HepG2 (cell line): ENCODE results near the gene GLIS1. TPM values are rescaled to one million over a fixed set of nuclear protein-coding genes. Genes with fewer than 3 reads are reported as not detected.

ENCODE experiments used
- ATAC-seq: fragments of 200-7000 bp; cut with Tn5 transposase; 3 replicates; pipeline ENCODE4 v1.9.1; 2020; ENCODE audit warnings: mild to moderate bottlenecking, moderate library complexity
- BruUV-seq: library from RNA; stranded (reverse); fragments of 400-500 nt; replicated peaks from 2 replicates; lab custom pipeline; 2021; lab: Mats Ljungman, UMichigan
- CTCF ChIA-PET: fragments of 300-600 bp; formaldehyde crosslinking; extraction: SDS; loops from one replicate; lab custom pipeline; 2021; ENCODE audit warnings: low total read pairs, inconsistent platforms, low intra/inter-chr PET ratio; lab: Yijun Ruan, JAX
- POLR2A ChIA-PET: fragments of 350-600 bp; sonication (Branson Sonifier 250); formaldehyde crosslinking; loops from one replicate; lab custom pipeline; 2020; ENCODE audit warnings: antibody characterized with exemption, inconsistent platforms; lab: Yijun Ruan, JAX
- DNase-seq: peaks from one replicate; pipeline ENCODE4 v3.0.0-alpha.2; 2015; ENCODE audit warnings: low spot score
- FAIRE-seq: peaks from 3 replicates; lab custom pipeline; 2011; peaks lifted over from hg19 to GRCh38; lab: Jason Lieb, UNC
- H2AFZ ChIP-seq: one replicate; pipeline ENCODE4 v1.6.1; 2011; ENCODE audit warnings: low read length, inconsistent platforms
- H3K27ac ChIP-seq: fragments of 300-600 bp; 3 replicates; pipeline ENCODE4 v1.8.0; 2011; ENCODE audit warnings: mixed run types, mild to moderate bottlenecking, mixed read lengths, low read length, inconsistent platforms; ENCODE audit not compliant: insufficient read depth; ENCODE audit errors: extremely low read length
- H3K27me3 ChIP-seq, 2 experiments: fragments of 200-600 bp in 1 of 2; 2 replicates in 1 of 2; 3 replicates in 1 of 2; pipeline versions ENCODE4 v1.6.0 to v1.8.0; 2011; ENCODE audit warnings: low read length in 2 of 2, mild to moderate bottlenecking in 2 of 2, moderate library complexity in 2 of 2, inconsistent platforms in 1 of 2; ENCODE audit not compliant: insufficient read depth in 2 of 2, control insufficient read depth in 1 of 2
- H3K36me3 ChIP-seq, 2 experiments: fragments of 200-600 bp in 1 of 2; replicated peaks in 1 of 2; 2 replicates in 1 of 2; 3 replicates in 1 of 2; pipeline versions ENCODE4 v1.5.1 to v1.8.0; 2011; ENCODE audit warnings: low read length in 2 of 2, inconsistent platforms in 1 of 2; ENCODE audit not compliant: insufficient read depth in 2 of 2, control insufficient read depth in 1 of 2
- H3K4me1 ChIP-seq: 2 replicates; pipeline ENCODE4 v1.5.1; 2012; ENCODE audit warnings: low read length, inconsistent platforms; ENCODE audit not compliant: insufficient read depth
- H3K4me2 ChIP-seq: 2 replicates; pipeline ENCODE4 v1.6.0; 2011; ENCODE audit warnings: low read depth, low read length, inconsistent platforms
- H3K4me3 ChIP-seq, 3 experiments: fragments of 200-600 bp in 1 of 3; sonication (generic), shearing (Covaris generic) in 1 of 3; replicated peaks in 1 of 3; 2 replicates each; pipeline ENCODE4 v1.5.1; 2011 to 2016; ENCODE audit warnings: low read length in 3 of 3, inconsistent platforms in 2 of 3, low read depth in 2 of 3, mild to moderate bottlenecking in 2 of 3, control low read depth in 1 of 3, mixed read lengths in 1 of 3; ENCODE audit not compliant: insufficient read depth in 1 of 3
- H3K79me2 ChIP-seq: one replicate; pipeline ENCODE4 v1.6.1; 2011; ENCODE audit warnings: low read length, inconsistent platforms; ENCODE audit not compliant: insufficient read depth
- H3K9ac ChIP-seq: 2 replicates; pipeline ENCODE4 v1.6.0; 2011; ENCODE audit warnings: mild to moderate bottlenecking, low read depth, low read length, inconsistent platforms; ENCODE audit not compliant: insufficient read depth
- H3K9me3 ChIP-seq: 2 replicates; pipeline ENCODE4 v1.5.1; 2012; ENCODE audit warnings: mild to moderate bottlenecking, low read length
- H4K20me1 ChIP-seq: 2 replicates; pipeline ENCODE4 v1.6.0; 2011; ENCODE audit warnings: inconsistent platforms, mild to moderate bottlenecking, low read length, moderate library complexity; ENCODE audit not compliant: insufficient read depth
- ATF7-NPFF ChIP-seq: sonication (generic); formaldehyde crosslinking; IDR thresholded peaks from 2 replicates; pipeline ENCODE4 v1.8.1; 2023; ENCODE audit warnings: mild to moderate bottlenecking, low read depth, missing genetic modification reagents, moderate library complexity
- BCL6 ChIP-seq: IDR thresholded peaks from 2 replicates; pipeline ENCODE4 v1.6.1; 2016; ENCODE audit warnings: missing genetic modification reagents, missing compliant biosample characterization
- FOXP1 ChIP-seq, 2 experiments: fragments of 450-650 bp in 1 of 2; IDR thresholded peaks; 2 replicates each; pipeline ENCODE4 v1.6.1; 2017 to 2018; ENCODE audit warnings: antibody characterized with exemption in 1 of 2
- MBD4 ChIP-seq: IDR thresholded peaks from 2 replicates; pipeline ENCODE4 v1.6.1; 2012; ENCODE audit warnings: low read length, inconsistent platforms, borderline replicate concordance
- SIX1 ChIP-seq: sonication (generic); formaldehyde crosslinking; IDR thresholded peaks from 2 replicates; pipeline ENCODE4 v1.4.0; 2020; ENCODE audit warnings: missing genetic modification reagents, borderline replicate concordance
- SMAD9 ChIP-seq: sonication (generic); formaldehyde crosslinking; IDR thresholded peaks from 2 replicates; pipeline ENCODE4 v1.5.1; 2020; ENCODE audit warnings: mild to moderate bottlenecking, missing genetic modification reagents
- SP5 ChIP-seq: IDR thresholded peaks from 2 replicates; pipeline ENCODE4 v1.6.1; 2016; ENCODE audit warnings: low read depth, borderline replicate concordance
- TAF1 ChIP-seq: sonication (generic); formaldehyde crosslinking; IDR thresholded peaks from 2 replicates; pipeline ENCODE4 v1.4.0; 2020; ENCODE audit warnings: missing genetic modification reagents
- ZNF441 ChIP-seq: sonication (generic); formaldehyde crosslinking; IDR thresholded peaks from 2 replicates; pipeline ENCODE4 v1.7.0; 2021; ENCODE audit warnings: missing genetic modification reagents, borderline replicate concordance
- ZNF460 ChIP-seq: sonication (generic); formaldehyde crosslinking; IDR thresholded peaks from 2 replicates; pipeline ENCODE4 v1.5.1; 2020; ENCODE audit warnings: missing genetic modification reagents, mild to moderate bottlenecking, borderline replicate concordance
- ZNF567 ChIP-seq: sonication (generic); formaldehyde crosslinking; IDR thresholded peaks from 2 replicates; pipeline ENCODE4 v1.8.1; 2023; ENCODE audit warnings: mild to moderate bottlenecking, missing genetic modification reagents, borderline replicate concordance
- ZNF605 ChIP-seq: sonication (generic); formaldehyde crosslinking; IDR thresholded peaks from 2 replicates; pipeline ENCODE4 v1.8.0; 2022; ENCODE audit warnings: mild to moderate bottlenecking, missing genetic modification reagents
- ZNF619 ChIP-seq: sonication (generic); formaldehyde crosslinking; IDR thresholded peaks from 2 replicates; pipeline ENCODE4 v1.4.0; 2020; ENCODE audit warnings: mild to moderate bottlenecking, missing genetic modification reagents
- ZNF724P ChIP-seq: sonication (generic); formaldehyde crosslinking; IDR thresholded peaks from 2 replicates; pipeline ENCODE4 v1.8.0; 2022; ENCODE audit warnings: missing genetic modification reagents, borderline replicate concordance
- ZSCAN30 ChIP-seq: sonication (generic); formaldehyde crosslinking; IDR thresholded peaks from 2 replicates; pipeline ENCODE4 v1.5.0; 2020; ENCODE audit warnings: mild to moderate bottlenecking, missing genetic modification reagents
- WGBS: methylation state at CpG from one replicate; pipeline ENCODE4 v1.1.6; 2017; ENCODE audit warnings: low lambda C conversion rate; 5-methylcytosine and 5-hydroxymethylcytosine counted together
- in situ Hi-C: cut with HindIII; loops from 2 replicates; pipeline ENCODE4 v1.10.0; 2017; ENCODE audit warnings: low pct_unique_long_range_greater_than_20kb; ENCODE audit not compliant: extremely low pct_ligation_motif_present
- intact Hi-C: fragments of 100-400 bp; cut with micrococcal nuclease; formaldehyde crosslinking; loops from one replicate; pipeline ENCODE4 v1.10.0; 2022; ENCODE audit not compliant: unreplicated experiment
- polyA plus RNA-seq, 8 experiments: library from polyadenylated mRNA; depleted of rRNA in 3 of 8; stranded (reverse) in 7 of 8; unstranded in 1 of 8; fragments of >200 nt; fragmentation: Illumina TruSeq in 4 of 8; extraction: Trizol in 4 of 8; gene quantifications; 2 replicates each; pipeline versions ENCODE4 v1.2.1 to v1.2.3, GENCODE V29; 2011 to 2016; ENCODE audit warnings: low read depth in 4 of 8, missing spikeins in 1 of 8, mixed read lengths in 1 of 8; ENCODE audit not compliant: insufficient read depth in 1 of 8
- total RNA-seq, 5 experiments: library from RNA; depleted of rRNA; stranded (reverse); fragments of >200 nt; fragmentation: Illumina TruSeq; extraction: Trizol; gene quantifications; 2 replicates each; pipeline ENCODE4 v1.2.3, GENCODE V29; 2016; ENCODE audit warnings: low read depth in 1 of 5
- TF ChIP-seq, protein P1 (sequence below): sonication (generic); formaldehyde crosslinking; IDR thresholded peaks from 2 replicates; pipeline ENCODE4 v1.8.0; 2022; ENCODE audit warnings: missing genetic modification reagents, low read depth, mild to moderate bottlenecking, borderline replicate concordance
- TF ChIP-seq, protein P2 (sequence below): sonication (generic); formaldehyde crosslinking; IDR thresholded peaks from 2 replicates; pipeline ENCODE4 v1.5.0; 2020; ENCODE audit warnings: missing genetic modification reagents, mild to moderate bottlenecking, borderline replicate concordance
- TF ChIP-seq, protein P3 (sequence below): sonication (generic); formaldehyde crosslinking; IDR thresholded peaks from 2 replicates; pipeline ENCODE4 v1.4.0; 2020; ENCODE audit warnings: missing genetic modification reagents
- TF ChIP-seq, protein P4 (sequence below): sonication (generic); formaldehyde crosslinking; IDR thresholded peaks from 2 replicates; pipeline ENCODE4 v1.4.0; 2020; ENCODE audit warnings: mild to moderate bottlenecking, missing genetic modification reagents

The GLIS1 gene
- total and polyA plus RNA-seq, 2 of the 13 experiments (the other 11 are each of a cell fraction or from before 2014, with no cell fraction given) = 0.03 TPM; not detected in 1

DNA sequence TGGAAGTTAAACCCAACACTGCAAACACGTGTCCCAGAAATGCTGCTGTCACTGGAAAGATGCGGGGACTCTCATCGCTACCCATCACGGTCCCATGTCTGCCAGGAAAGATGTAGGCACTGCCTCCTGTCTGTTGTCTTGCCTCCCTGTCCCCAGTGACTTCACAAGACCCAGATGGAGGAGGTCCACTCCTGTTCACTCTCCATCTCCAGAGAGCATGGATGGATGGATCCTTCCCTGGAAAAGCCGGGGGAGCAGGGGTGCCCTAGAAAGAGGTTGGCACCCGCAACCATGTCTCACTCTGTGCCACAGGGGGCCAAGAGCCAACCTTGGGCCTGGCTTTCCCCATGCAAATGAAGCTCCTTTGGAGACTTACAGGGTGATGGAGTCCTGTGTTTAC is 135.5 kb downstream of the GLIS1 start:
- no peaks in the 10 kb centered on the region for H3K36me3 ChIP-seq
- CTCF ChIA-PET = no interaction called here
- H3K4me1 ChIP-seq = no peaks in the 10 kb centered on the region
- DNase-seq (no peak), FAIRE-seq (no peak), ATAC-seq (no peak)
- peaks cover 5 to 33% of the 10 kb centered on the region in 2 experiments; a peak in 3 of 5 replicates for H3K27me3 ChIP-seq
- H4K20me1 ChIP-seq = no peaks in the 10 kb centered on the region
- H3K27ac ChIP-seq = no peak overlapping the region
- no peak overlapping the region for H3K4me3 ChIP-seq
- H3K4me2 ChIP-seq = no peak overlapping the region
- no peaks in the 10 kb centered on the region for H3K79me2 ChIP-seq
- 9% methylated on average over 6 of the region's 6 CpGs for WGBS
- H3K9me3 ChIP-seq = no peaks in the 10 kb centered on the region
- in situ Hi-C loops = no loop called here
- BruUV-seq = no TSS peak
- no peak overlapping the region for H2AFZ ChIP-seq
- TF ChIP-seq, protein P1, sequence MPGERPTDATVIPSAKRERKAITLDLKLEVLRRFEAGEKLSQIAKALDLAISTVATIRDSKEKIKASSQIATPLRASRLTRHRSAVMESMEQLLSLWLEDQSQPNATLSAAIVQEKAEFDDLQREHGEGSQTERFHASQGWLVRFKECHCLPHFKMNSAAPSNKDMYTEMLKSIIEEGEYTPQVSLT (CRISPR knock-in tag) = no peak
- TF ChIP-seq ZNF460 (CRISPR knock-in tag) (no peak), ATF7-NPFF (CRISPR knock-in tag) (no peak), ZNF605 (CRISPR knock-in tag) (no peak), ZNF567 (CRISPR knock-in tag) (no peak), ZNF441 (CRISPR knock-in tag) (no peak), ZNF724P (CRISPR knock-in tag) (no peak), MBD4 (no peak), FOXP1 (IDR thresholded peaks at IDR 0.05) (no peak), FOXP1 (CRISPR knock-in tag; IDR thresholded peaks at IDR 0.05) (no peak), SP5 (CRISPR knock-in tag) (no peak), SMAD9 (no peak), SIX1 (CRISPR knock-in tag) (no peak), TAF1 (CRISPR knock-in tag) (no peak), ZSCAN30 (CRISPR knock-in tag) (no peak), BCL6 (CRISPR knock-in tag) (no peak), ZNF619 (CRISPR knock-in tag) (no peak)
- TF ChIP-seq, protein P2, sequence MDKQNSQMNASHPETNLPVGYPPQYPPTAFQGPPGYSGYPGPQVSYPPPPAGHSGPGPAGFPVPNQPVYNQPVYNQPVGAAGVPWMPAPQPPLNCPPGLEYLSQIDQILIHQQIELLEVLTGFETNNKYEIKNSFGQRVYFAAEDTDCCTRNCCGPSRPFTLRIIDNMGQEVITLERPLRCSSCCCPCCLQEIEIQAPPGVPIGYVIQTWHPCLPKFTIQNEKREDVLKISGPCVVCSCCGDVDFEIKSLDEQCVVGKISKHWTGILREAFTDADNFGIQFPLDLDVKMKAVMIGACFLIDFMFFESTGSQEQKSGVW (CRISPR knock-in tag) = no peak
- TF ChIP-seq, protein P3, sequence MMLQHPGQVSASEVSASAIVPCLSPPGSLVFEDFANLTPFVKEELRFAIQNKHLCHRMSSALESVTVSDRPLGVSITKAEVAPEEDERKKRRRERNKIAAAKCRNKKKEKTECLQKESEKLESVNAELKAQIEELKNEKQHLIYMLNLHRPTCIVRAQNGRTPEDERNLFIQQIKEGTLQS = no peak
- TF ChIP-seq, protein P4, sequence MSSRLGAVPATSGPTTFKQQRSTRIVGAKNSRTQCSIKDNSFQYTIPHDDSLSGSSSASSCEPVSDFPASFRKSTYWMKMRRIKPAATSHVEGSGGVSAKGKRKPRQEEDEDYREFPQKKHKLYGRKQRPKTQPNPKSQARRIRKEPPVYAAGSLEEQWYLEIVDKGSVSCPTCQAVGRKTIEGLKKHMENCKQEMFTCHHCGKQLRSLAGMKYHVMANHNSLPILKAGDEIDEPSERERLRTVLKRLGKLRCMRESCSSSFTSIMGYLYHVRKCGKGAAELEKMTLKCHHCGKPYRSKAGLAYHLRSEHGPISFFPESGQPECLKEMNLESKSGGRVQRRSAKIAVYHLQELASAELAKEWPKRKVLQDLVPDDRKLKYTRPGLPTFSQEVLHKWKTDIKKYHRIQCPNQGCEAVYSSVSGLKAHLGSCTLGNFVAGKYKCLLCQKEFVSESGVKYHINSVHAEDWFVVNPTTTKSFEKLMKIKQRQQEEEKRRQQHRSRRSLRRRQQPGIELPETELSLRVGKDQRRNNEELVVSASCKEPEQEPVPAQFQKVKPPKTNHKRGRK = no peak
- TF ChIP-seq, all 625 proteins: peak for 0
- intact Hi-C loops = no loop called here
- POLR2A ChIA-PET = no interaction called here
- H3K9ac ChIP-seq = no peak overlapping the region
